Measurements from ENCODE around the gene PRUNE2.

The PRUNE2 gene

DNA sequence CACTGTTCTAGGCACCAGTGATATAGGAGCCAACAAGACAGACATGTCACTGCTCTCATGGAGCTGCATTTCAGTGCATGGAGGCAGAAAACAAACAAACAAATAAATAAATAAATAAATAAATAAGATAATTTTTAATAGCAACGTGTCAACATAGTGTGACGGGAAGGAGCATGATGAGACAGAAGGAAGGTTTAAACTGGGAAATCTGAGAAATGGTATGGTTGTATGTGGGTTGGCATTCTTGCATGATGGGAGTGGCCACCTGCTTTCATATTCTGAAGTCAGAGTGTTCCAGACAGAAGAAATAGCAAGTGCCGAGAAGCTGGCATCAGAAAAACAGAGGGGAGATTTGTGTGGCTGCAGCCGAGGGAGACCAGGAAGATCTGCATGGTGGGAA, 141.8 kb downstream of the PRUNE2 start, which contains the start of gene PCA3:
PCA3 (plus strand) TSS at position 301 of the 400 bp plus-strand sequence.
- TF ChIP-seq, protein P1, sequence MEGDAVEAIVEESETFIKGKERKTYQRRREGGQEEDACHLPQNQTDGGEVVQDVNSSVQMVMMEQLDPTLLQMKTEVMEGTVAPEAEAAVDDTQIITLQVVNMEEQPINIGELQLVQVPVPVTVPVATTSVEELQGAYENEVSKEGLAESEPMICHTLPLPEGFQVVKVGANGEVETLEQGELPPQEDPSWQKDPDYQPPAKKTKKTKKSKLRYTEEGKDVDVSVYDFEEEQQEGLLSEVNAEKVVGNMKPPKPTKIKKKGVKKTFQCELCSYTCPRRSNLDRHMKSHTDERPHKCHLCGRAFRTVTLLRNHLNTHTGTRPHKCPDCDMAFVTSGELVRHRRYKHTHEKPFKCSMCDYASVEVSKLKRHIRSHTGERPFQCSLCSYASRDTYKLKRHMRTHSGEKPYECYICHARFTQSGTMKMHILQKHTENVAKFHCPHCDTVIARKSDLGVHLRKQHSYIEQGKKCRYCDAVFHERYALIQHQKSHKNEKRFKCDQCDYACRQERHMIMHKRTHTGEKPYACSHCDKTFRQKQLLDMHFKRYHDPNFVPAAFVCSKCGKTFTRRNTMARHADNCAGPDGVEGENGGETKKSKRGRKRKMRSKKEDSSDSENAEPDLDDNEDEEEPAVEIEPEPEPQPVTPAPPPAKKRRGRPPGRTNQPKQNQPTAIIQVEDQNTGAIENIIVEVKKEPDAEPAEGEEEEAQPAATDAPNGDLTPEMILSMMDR (IDR thresholded peaks at IDR 0.05) = no peak

DNA sequence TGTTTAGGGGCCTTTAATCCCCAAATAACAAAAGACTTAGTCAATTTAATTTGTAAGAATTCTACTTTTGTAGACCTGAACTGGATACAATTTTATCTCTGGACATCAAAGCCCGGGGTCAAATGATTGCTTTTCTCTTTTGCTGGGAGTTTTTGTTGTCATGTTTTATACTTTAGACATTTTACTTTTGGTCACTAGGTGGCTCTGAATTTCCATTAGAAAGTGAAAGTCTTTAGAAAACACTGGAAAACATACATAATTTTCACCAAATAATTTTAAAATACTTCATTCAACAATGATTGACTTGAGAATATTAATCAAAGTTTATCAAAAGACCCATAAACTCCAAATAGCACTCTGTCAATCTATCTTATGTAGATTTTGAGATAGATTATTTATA, 144.5 kb downstream of the PRUNE2 start:
- TF ChIP-seq, protein P1 (IDR thresholded peaks at IDR 0.05) = peak; percentile 53

DNA sequence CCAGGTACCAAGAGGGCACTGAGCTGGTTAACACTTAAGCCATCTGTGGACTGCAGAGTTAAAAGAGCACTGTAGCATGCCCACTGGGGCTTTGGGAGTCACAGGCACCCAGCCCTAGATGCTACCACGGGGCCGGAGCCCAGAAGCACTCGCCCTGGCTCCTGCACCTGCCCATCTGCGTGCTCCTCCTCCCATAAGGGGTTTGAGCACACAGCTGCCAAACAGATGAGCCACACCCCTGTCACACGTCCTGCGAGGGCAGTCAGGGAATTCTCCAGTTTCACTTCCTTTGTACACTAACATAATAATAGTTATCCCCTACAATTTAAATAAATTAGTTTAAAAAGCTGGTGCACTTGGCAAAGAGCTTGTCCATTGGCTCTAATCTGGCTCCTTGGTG, 146.2 kb downstream of the PRUNE2 start:
- TF ChIP-seq, protein P1 (IDR thresholded peaks at IDR 0.05) = no peak

DNA sequence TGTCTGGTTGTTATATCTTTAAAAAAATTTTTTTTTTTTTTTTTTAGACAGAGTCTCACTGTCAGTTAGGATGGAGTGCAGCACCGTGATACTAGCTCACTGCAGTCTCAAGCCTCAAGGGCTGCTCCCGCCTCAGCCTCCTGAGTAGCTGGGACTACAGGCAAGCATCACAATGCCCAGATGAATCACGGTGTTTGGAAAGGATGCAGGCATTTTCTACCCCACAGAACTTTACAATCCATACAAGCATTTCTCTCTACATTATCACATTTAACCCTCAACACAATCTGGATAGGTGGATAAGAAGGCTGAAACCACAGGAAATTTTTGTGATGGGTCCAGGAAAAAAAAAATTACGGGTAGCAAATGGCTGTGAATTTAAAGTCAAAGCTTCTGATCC, 147.4 kb downstream of the PRUNE2 start:
- TF ChIP-seq, protein P1 (IDR thresholded peaks at IDR 0.05) = no peak

DNA sequence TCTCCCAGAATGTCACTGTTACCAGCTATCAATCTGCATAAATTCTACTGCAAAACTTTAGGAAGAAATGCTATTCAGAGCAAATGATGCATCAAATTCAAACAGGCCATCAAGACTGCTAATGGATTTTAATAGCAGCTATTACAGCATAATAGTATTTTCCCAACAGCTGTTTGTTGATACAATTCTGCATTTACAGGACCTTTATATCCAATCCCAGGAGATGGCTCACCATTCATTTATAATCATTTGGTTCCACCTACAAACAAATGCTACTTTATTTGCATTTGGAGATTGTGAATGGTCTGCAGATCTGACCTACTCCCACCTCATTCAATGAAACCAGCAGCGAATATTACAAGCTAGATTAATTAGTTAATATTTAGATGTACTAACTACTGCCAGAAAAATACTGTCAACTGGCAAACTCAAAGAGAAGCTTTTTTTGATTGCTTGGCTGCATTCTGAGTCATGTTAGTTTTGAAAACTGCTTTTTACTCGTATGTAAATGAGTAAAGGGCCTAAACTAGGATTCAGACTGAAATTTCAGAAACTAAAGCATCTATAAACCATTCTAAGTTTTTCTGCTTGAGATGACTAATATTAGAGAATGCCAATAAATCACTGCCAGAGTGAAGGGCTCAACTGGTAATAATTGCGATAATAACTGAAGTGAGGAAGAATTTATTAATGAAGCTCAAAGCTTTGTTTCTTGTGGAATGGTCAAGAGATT, 148.8 kb downstream of the PRUNE2 start:
- TF ChIP-seq, protein P1 (IDR thresholded peaks at IDR 0.05) = no peak

DNA sequence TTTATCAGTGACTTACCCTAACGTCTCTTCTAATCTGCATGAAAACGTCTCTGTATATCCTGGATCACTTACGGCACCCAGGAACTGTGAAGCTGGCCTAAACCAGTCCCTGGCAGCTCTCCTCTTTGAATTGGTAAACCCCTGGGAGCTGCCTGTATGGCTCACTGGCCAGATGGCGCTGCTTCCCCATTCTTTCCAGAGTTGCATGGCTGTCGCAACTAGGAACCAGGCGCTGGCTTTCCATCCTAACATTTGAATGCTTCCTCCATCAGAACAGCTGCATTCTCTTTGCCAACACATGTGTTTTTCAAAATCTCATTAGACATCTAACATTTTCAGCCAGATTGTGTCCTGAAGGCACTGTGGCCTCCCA, 149.7 kb downstream of the PRUNE2 start:
- TF ChIP-seq, protein P1 (IDR thresholded peaks at IDR 0.05) = peak; percentile 34; the same call in 1 of the 2 replicates

DNA sequence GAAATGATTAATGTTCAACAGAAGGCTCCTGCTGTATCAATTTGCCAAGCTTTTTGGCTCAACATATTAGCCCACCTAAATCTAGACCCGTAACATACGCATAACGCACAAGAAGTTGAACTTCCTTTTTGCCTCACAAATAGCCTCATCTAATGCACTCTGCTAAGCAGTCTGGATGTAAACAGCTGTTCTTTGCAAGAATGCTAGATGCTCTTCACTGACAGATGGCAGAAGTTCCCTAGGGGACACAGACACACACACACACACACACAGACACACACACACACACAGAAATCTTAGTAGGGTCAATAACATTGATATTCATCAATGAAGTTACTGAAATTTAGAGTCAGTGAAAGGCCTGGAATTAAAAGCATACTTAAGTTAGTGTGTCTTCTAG, 154.9 kb downstream of the PRUNE2 start:
- TF ChIP-seq, protein P1 (IDR thresholded peaks at IDR 0.05) = no peak

DNA sequence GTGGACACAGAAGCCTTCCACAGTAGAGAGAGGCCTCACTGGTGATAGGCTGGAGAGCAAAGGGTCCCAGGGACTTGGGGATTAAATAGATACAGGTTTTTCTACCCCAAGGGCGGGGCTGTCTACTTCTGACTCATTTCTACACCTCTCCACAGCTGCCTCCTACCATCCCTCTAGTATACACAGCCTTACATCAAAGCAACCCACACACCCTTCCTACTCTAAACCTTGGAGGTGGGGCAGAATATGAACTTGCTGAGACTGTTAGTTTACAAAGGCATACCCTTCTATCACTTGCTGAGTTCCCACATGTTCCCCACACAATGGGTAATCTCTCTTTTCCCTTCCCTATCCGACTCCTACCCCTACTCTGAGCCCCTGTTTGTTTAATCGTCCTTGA, 161.6 kb downstream of the PRUNE2 start:
- TF ChIP-seq, protein P1 (IDR thresholded peaks at IDR 0.05) = no peak
